ENCODE data around the gene EYS.
A peak's percentile ranks its signal among the peaks of the same experiment; 100 is the strongest.
"Not testable (repeated sequence)": the region's sequence is repeated elsewhere in the genome, so short reads cannot be mapped to it uniquely, and the experiment has no call there.

EYS gene

DNA sequence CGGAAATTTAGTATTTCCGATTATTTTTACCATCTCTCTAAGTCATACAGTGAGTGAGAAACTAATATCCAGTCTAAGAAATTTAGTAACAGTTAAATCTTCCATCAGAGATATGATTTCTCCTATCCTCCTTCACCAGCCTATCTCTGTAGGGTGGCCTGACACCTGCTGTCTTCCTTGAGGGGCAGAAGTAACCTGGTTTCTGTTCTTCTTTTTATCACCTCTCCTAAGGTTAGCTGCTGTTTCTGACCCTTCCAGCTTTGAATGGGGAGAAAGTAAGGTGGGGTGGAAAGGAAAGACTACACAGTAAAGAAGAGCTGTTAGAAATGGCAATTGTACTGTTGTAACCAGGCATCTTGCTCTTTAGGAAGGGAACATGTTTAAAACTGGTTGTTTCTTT lies 1623.8 kb downstream of the EYS start:
- DNase-seq: no peak

DNA sequence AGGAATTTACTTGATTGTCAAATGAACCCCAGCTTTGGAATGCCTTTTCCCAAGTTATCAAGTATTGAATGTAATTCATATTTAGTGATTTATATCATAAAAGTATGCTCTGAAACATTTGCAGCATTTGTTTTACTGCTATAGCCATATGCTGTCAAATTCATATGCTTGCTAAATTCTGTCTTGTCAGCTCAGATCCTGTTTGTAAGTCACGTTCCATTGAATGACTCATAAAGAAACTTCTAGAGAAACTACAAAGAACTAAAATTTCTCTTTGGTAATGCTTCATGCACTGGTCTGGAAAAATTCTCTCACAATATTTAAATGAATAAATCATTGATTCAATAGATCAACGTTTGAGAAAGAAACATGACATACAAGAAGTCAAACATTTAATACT lies 1625.6 kb downstream of the EYS start:
- no peak for DNase-seq

DNA sequence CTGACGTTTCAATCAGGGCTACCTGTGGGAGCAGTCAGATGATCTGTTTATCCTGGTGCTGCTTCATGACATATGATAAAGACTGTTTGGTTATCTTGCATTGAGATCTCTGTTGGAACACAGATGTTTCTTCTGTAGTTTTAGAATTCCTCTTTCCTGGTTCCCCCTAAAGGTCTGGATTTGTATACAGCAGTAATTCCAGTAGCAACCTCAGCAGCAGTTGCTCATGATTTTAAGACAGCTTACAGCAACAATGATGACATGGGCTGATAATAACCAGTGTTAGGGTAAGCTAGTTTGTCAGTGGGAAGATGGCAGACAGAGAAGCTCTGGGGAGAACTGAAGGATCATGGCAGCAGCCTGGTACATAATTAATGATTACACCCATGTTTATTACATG lies 1632.0 kb downstream of the EYS start:
- no peak for DNase-seq

DNA sequence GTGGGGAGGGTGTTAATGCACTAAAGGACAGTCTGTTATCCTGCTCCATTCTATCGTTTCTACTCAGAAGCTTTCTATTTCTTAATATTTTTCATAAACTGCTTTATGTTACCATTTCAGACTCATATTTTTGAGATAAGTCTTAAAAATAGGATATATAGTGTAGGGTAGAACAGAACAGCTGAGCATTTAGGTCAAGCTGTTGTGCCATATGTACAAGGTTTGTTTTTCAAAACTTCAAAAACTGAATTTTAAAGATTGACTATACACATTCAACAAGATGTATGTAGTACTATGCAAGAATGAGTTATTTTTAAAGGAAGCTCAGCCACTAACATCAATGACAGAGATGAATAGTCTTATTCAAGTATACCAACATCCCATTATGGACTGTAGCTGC lies 1634.3 kb downstream of the EYS start:
- DNase-seq: no peak

DNA sequence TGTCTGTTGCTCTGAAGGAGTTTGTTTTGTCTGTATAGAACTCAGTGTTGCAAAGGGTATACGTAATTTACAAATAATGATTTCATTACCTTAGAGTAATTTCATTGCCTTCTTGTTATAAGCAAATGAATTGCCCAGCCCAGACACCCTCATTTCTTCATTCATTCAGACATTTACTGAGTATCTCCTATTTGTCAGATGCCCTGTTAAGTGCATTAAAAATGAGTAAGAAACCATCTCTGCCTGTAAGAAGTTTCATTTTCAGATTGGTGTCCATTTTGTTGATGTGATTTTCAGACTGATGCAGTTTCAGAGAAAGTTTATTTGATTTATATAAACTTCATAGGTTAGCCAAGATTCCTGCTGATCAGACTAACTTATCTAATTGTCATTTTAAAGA lies 1642.1 kb downstream of the EYS start:
- no peak for DNase-seq

DNA sequence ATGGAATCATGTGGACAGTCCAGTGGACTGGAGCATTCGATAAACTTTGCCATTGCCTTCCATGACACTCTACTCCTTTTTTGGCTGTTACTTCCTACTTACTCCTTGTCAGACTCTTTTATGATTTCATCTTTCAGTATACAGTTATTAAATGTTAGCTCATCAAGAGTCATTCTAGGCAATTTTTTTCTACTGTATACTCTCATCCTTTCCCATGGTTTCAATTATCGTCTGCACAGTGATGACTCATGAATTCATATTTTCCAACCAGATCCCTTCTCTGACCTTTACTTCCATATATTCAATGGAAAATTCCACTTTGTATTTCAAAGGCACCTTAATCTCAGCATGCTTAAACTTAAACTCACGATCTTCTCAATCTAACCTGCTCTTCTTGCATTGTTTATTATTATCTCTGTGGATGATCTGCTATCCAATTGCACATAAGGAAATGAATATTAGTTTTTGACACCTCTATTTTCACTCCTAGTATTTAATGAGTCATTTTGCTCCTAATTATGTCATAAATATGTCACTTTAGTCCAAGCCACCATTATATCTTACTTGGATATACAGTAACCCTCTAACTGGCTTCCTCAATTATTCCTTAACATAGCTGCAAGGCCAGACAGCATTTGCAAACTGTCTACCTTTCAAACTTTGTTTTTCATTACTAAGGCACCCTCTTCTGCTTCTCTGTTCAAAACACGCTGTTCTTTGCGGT lies 1643.9 kb downstream of the EYS start:
- DNase-seq: no peak

DNA sequence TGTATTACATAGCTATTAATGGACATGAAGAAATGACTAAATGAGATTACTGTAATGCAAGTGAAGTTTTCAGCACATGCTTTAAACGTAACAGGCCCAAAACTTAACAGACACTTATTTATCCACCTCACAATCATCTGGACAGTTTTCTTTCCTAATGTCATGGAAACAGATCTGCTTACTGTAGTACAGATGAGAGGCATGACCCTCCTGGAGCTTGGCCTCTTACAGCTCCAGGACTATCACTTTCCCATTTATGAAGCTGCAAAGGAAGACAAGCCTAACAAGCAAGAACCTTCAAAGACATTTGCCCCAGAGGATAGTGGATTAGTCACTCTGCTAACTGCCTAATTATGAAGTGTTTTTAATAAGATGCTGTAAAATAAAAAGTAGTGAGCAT lies 1652.2 kb downstream of the EYS start:
- no peak for DNase-seq

DNA sequence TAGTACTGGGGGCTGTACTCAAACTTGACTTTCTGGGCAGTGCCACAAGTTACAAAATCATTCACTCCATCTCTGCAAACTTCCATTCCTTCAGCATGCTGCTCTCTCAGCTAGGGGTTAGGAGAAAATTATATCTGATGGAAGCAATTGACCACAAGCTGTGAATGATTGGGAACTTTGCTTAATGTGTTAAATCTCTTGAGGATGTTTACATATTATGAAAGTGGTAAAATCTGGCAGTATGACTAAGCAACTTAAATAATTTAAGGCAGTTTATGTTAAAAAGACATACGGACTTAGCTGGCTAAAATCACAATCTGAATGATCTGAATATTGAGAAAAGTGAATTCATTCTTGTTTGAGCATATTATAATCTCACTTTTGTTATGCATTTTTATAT lies 1656.4 kb downstream of the EYS start:
- DNase-seq: no peak

DNA sequence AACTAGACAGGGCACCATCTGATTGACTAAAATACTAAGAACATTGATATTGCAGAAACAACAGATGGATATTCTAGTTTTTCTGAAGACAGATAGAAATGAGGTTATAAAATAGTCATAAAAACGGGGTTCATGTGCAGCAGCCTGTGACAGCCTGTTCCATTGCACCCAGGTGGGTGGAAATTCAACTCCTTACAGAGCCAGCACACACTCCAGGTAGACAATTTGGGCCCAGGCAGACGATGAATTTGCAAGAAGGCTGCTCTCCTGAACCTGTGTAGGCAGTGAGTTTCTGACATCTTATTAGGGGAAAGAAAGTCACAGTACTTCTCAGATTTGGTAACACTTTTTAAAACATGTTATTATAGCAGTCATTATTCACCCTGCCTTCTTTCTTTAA lies 1657.3 kb downstream of the EYS start:
- DNase-seq: no peak

DNA sequence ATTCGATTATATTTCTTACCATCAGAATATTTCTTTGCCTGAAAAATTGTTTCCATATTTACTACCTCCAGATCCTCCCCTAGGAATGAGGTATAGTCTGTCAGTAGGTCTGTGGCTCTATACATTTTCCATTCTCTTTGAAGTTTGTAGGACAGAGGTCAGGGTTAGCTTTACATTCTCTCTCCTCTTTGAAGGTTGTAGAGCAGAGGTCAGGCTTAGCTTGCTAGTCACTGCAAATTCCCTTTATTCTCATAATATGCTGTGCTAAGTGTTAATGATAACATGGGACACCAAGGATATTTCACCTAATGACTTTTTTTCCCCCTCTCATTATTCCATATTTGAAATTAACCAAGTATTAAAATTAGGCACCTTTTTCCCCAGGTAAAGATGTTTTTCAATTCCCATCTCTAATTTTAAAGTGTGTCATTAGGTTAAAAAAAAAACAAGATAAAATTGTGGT lies 1660.2 kb downstream of the EYS start:
- no peak for DNase-seq

DNA sequence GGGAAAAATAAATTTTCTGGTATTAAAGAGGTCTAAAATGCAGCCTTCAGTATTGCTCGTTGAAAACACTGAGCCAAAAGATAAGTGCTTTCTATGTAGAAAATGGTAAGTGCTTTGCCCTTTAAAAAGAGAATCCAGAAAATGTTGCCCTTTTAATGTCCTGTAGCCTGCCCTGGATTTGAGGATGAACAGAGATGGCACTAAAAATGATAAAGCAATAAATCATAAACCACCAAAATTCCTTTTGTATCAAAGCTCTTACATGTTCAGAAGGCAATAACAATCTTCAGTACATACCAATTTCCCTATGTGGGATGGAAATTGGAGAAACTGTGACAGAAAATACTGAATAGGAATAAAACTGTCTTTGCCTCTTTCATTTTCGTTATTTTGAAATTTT lies 1665.7 kb downstream of the EYS start:
- no peak for DNase-seq

DNA sequence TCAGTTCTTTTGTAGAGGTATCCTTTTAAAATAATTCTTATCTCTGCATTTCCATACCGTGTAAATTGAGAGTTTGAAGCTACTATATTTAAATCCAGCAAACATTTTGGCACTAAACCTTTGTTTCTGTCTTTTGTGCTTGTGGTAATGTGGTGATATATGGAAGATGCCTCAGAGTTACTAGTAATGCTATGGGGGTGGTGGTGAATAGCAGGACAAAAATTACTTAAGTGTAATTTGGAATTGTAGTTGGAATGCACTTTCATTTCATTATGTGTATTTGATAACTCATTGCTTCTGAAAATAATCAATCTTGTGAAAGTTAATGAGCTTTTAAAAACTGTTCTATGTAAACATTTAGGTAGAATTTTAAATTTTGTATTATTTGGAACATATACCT lies 1666.9 kb downstream of the EYS start:
- DNase-seq: no peak

DNA sequence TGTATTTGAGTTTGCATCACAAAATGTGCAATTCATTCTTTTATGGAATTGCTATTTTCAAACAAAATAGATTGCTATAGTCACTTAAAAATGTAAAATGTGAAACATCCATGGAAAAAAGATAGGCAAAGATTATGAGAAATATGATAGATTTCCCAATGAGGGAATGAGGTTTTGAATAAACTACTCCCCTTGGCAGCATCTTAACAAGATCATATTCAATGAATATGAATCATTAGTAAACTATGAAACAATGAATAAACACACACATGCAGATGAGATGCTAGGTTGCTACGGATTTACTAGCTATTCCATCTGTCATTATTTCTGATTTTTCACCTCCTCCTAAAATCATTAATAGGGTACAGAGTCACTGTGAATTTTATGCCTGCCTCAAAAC lies 1669.6 kb downstream of the EYS start:
- no peak for DNase-seq

DNA sequence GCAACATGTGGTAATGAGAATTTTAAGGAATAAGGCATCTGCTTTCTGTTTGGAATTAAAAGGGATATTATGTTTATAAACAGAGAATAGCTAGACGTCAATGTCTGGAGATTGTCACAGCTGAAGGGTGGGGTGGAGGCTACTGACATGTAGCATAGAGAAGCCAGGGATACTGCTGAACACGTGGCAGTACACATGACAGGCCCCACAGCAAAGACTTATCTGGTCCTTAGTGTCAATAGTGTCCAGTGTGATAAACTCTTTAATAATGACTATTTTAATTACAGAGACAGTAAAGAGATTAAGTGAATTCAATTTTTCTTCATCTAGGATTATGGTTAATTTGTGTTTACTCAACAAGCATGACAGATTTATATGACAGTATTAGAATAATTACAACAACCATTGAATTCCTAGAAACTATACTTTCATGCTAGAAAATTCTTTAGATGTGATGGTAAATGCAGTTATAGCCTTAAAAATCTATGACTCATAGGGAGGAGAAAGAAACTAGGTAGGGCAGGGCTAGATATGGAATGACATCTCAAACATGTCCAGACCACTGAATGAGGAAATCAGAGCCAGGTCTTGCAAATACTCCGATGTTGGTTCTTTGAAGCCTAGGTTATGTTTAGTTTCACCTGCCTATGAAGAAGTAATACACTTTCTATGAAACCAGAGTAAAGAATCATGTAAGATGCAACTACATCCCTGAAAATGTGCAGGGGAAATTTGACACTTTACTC lies 1671.9 kb downstream of the EYS start:
- DNase-seq: no peak

DNA sequence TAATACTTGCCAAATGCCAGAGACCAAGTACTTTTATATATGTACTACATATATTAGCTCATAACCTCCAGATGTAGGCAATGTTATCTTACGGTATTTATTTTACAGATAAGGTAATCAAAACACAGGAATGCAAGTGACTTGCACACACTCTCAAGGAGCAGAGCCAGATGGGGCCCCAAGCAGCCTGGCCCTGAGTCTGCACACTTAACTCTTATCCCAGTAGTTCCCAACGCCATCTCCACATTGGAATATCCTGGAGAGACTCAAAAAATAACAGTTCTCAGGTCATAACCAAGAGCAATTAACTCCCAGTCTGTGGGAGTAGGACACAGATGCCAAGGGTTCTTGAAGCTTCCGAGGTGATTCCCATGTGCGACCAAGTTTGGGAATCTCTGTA lies 1672.7 kb downstream of the EYS start:
- no peak for DNase-seq

DNA sequence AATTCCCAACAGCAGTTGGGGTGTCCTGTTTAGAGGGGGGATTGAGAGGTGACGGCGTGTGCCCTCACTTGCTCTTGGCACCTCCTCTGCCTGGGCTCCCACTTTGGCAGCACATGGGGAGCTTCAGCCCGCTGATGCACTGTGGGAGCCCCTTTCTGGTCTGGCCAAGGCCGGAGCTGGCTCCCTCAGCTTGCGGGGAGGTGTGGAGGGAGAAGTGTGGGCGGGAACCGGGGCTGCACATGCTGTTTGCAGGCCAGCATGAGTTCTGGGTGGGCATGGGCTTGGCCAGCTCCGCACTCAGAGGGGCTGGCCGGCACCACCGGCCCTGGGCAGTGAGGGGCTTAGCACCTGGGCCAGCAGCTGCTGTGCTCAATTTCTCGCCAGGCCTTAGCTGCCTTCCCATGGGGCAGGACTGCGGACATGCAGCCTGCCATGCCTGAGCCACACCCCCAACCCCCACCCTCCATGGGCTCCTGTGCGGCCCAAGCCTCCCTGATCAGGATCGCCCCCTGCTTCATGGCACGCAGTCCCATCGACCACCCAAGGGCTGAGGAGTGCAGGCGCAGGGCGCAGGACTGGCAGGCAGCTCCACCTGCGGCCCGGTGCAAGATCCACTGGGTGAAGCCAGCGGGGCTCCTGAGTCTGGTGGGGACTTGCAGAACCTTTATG lies 1675.9 kb downstream of the EYS start:
- not testable (repeated sequence) for DNase-seq

DNA sequence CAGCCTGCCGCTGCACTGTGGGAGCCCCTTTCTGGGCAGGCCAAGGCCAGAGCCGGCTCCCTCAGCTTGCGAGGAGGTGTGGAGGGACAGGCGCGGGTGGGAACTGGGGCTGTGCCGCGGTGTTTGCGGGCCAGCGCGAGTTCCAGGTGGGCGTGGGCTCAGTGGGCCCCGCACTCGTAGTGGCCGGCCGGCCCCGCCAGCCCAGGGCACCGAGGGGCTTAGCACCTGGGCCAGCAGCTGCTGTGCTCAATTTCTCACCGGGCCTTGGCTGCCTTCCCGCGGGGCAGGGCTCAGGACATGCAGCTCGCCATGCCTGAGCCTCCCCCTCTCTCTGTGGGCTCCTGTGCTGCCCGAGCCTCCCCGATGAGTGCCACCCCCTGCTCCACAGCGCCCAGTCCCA lies 1683.3 kb downstream of the EYS start:
- no peak for DNase-seq

DNA sequence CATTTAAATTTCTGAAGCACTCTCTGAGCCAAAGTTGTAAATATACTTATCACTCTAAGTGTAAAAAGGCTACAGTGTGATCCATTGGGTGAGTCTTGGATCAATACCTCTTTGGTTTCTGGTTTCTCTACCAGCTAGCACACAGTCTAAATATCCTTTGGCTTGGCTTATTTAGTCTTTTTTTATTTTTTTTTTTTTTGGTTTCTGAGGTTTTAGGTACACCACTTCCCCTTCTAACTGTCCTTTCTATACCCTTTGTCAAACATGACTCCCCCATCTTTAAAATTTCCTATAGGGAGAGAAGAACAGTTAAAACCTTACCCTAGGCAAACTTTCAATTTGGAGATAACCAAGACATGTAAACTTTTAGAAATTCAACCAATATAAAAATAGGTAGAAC lies 1692.4 kb downstream of the EYS start:
- DNase-seq: no peak

DNA sequence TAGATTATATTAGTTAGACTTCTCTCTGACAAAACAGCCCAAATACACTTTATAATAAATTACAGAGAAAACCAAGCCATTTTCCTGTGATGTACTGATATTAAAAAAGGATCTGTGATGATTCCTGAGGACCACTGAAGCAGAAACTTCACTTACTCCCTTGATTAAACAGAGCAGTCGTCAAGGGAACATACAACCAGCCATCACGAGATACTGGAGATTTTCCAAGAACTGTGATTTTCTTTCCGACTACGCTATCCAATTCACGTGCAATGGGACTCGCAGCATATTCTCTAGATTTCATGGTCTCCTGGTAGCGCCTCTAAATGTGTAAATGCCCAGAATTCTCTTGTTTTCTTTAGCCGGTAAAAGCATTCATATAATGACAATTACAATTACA lies 1694.0 kb downstream of the EYS start:
- DNase-seq: no peak

DNA sequence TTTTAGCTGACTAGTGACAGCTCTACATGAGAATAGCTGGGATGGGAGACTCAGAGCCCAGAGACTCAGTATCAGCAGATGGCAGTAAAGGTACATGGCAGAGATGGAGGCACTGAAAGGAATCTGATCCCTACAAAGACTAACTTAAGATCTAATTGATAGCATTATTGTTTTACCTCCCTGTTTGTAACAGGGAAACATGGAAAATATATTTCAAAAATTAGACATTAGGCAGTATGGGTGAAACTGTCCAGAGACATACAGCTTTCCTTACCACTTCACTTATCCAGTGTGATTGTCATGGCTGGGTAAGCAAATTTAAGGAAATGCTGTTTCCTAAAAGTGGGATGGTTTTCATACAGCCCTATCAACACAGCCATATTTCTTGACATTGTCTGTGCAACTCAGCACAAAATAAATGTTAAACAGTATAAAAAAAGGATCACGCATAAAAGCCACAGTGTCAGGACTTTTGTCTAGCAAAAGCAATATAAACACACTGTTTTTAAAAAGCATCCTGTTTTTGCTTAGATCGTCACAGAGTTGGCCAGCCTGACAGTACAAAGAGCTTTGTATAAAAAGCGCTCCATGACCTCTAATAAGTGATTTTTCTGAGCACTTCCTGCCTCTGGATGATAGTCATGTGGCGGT lies 1694.5 kb downstream of the EYS start:
- peak; percentile 34 for DNase-seq

DNA sequence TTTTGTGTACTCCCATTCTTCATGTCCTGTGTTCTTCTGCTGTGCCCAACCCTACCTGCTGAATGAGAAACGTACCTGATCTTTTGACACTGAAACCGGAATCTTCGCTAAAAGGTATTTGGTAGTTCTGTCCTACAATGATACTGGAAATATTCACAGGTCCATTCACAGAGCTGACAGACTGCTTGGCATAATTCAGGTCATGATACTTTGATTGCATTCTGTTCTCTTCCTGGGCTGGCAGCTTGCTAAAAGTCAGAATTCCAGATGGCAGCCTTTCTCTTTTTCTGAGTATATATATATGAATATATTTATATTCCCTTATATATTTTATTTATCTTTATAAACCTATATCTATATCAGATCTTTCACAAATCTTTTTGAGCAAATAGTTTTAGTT lies 1696.4 kb downstream of the EYS start:
- DNase-seq: no peak

DNA sequence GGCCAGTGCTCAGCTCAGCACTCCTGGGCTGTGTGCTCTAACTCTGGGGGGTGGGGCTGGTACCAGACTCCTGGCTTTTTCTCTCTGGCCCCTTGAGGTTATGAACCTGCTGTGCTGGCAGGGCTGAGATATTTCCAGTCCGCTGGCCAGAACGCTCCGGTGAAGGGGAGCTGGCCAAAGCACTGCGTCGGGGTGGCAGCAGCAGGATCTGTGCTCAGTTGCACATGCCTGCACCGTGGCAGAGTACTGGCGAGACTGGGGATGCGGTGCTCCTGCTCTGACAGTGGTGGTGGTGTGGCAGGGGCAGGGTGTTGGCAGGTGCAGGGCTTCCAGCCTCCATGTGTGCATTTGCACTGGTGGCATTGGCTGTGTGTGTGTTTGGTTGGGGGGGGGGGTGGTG lies 1697.0 kb downstream of the EYS start:
- no peak for DNase-seq

DNA sequence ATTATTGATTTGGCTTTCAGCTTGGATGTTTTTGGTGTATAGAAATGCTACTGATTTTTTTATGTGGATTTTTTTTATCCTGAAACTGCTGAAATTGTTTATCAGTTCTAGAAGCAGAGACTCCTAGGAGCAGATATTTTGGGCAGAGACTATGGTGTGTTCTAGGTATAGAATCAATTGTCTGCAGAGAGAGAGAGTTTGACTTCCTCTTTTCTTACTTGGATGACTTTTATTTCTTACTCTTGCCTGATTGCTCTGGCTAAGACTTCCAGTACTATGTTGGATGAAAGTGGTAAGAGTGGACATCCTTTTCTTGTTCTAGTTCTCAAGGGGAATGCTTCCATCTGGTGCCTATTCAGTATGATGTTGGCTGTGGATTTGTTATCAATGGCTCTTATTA lies 1700.8 kb downstream of the EYS start:
- no peak for DNase-seq
